ENCODE measurements around the gene FRS3.
"Not testable (repeated sequence)": the region's sequence is repeated elsewhere in the genome, so short reads cannot be mapped to it uniquely, and the experiment has no call there.

FRS3 gene

GRCh38 chr6:41815587-41815986 lies 35.9 kb upstream of the FRS3 start:
- no peak overlapping the region for H3K27ac ChIP-seq

GRCh38 chr6:41814629-41815028 lies 34.9 kb upstream of the FRS3 start:
- H3K9me3 ChIP-seq (ENCODE audit: low read depth, low read length): no peaks in the 10 kb centered on the region
- H3K9ac ChIP-seq (ENCODE audit: insufficient read length): no peak overlapping the region
- no peak for TF ChIP-seq EZH2 (IDR thresholded peaks at IDR 0.05)
- no peak for TF ChIP-seq POLR2AphosphoS5 (IDR thresholded peaks at IDR 0.05; ENCODE audit: borderline replicate concordance, low read depth, low read length)
- TF ChIP-seq FOXP2 (optimal IDR thresholded peaks at IDR 0.05; ENCODE audit: control extremely low read depth, extremely low read length, insufficient read depth): no peak
- H3K27ac ChIP-seq: no peak overlapping the region
- no peak overlapping the region for H3K4me3 ChIP-seq
- H3K36me3 ChIP-seq (ENCODE audit: insufficient read depth, low read length): no peaks in the 10 kb centered on the region
- no peak for DNase-seq (ENCODE audit: low read depth, low spot score)

More at GRCh38 chr6:41815587-41815986, 35.9 kb upstream of the FRS3 start:
- TF ChIP-seq POLR2AphosphoS5 (IDR thresholded peaks at IDR 0.05; ENCODE audit: borderline replicate concordance, low read depth, low read length): no peak
- no peak for TF ChIP-seq EZH2 (IDR thresholded peaks at IDR 0.05)
- TF ChIP-seq FOXP2 (optimal IDR thresholded peaks at IDR 0.05; ENCODE audit: control extremely low read depth, extremely low read length, insufficient read depth): no peak
- Histone ChIP-seq H3K4me3 (no peak overlapping the region), H3K9me3 (ENCODE audit: low read depth, low read length) (no peaks in the 10 kb centered on the region), H3K36me3 (ENCODE audit: insufficient read depth, low read length) (no peaks in the 10 kb centered on the region), H3K9ac (ENCODE audit: insufficient read length) (no peak overlapping the region)
- no peak for DNase-seq (ENCODE audit: low read depth, low spot score)

GRCh38 chr6:41813956-41814355 lies 34.3 kb upstream of the FRS3 start:
- Histone ChIP-seq H3K36me3 (ENCODE audit: insufficient read depth, low read length) (no peaks in the 10 kb centered on the region), H3K9ac (ENCODE audit: insufficient read length) (no peak overlapping the region), H3K27ac (no peak overlapping the region), H3K4me3 (no peak overlapping the region), H3K9me3 (ENCODE audit: low read depth, low read length) (no peaks in the 10 kb centered on the region)
- TF ChIP-seq POLR2AphosphoS5 (IDR thresholded peaks at IDR 0.05; ENCODE audit: borderline replicate concordance, low read depth, low read length): no peak
- TF ChIP-seq FOXP2 (optimal IDR thresholded peaks at IDR 0.05; ENCODE audit: control extremely low read depth, extremely low read length, insufficient read depth): no peak
- TF ChIP-seq EZH2 (IDR thresholded peaks at IDR 0.05): no peak
- DNase-seq (ENCODE audit: low read depth, low spot score): no peak

- Histone ChIP-seq H3K4me3 (no peak overlapping the region), H3K9me3 (ENCODE audit: low read depth, low read length) (no peaks in the 10 kb centered on the region), H3K27ac (no peak overlapping the region), H3K36me3 (ENCODE audit: insufficient read depth, low read length) (no peaks in the 10 kb centered on the region), H3K9ac (ENCODE audit: insufficient read length) (no peak overlapping the region)
- TF ChIP-seq EZH2 (IDR thresholded peaks at IDR 0.05) (no peak), FOXP2 (optimal IDR thresholded peaks at IDR 0.05; ENCODE audit: control extremely low read depth, extremely low read length, insufficient read depth) (no peak), POLR2AphosphoS5 (IDR thresholded peaks at IDR 0.05; ENCODE audit: borderline replicate concordance, low read depth, low read length) (no peak)
- no peak for DNase-seq (ENCODE audit: low read depth, low spot score)
These were observed 33.8 kb upstream of the FRS3 start for GRCh38 chr6:41813469-41813868.

- H3K36me3 ChIP-seq (ENCODE audit: insufficient read depth, low read length); H3K9ac ChIP-seq (ENCODE audit: insufficient read length); DNase-seq (ENCODE audit: low read depth, low spot score); H3K4me3 ChIP-seq; H3K27ac ChIP-seq; H3K9me3 ChIP-seq (ENCODE audit: low read depth, low read length): not testable (repeated sequence)
These were observed 32.2 kb upstream of the FRS3 start for GRCh38 chr6:41811946-41812345.

GRCh38 chr6:41811095-41811494 lies 31.4 kb upstream of the FRS3 start:
- no peak for TF ChIP-seq POLR2AphosphoS5 (IDR thresholded peaks at IDR 0.05; ENCODE audit: borderline replicate concordance, low read depth, low read length)
- no peak for TF ChIP-seq FOXP2 (optimal IDR thresholded peaks at IDR 0.05; ENCODE audit: control extremely low read depth, extremely low read length, insufficient read depth)
- no peak for TF ChIP-seq EZH2 (IDR thresholded peaks at IDR 0.05)
- H3K27ac ChIP-seq: no peak overlapping the region
- no peak overlapping the region for H3K9ac ChIP-seq (ENCODE audit: insufficient read length)
- no peak for DNase-seq (ENCODE audit: low read depth, low spot score)
- H3K9me3 ChIP-seq (ENCODE audit: low read depth, low read length): no peaks in the 10 kb centered on the region
- no peak overlapping the region for H3K4me3 ChIP-seq
- no peaks in the 10 kb centered on the region for H3K36me3 ChIP-seq (ENCODE audit: insufficient read depth, low read length)

- no peak overlapping the region for H3K9ac ChIP-seq (ENCODE audit: insufficient read length)
- no peak overlapping the region for H3K27ac ChIP-seq
- H3K4me3 ChIP-seq: no peak overlapping the region
- DNase-seq (ENCODE audit: low read depth, low spot score): no peak
- H3K36me3 ChIP-seq (ENCODE audit: insufficient read depth, low read length): peaks cover 4% of the 10 kb centered on the region; the same call in 1 of the 2 replicates
- no peaks in the 10 kb centered on the region for H3K9me3 ChIP-seq (ENCODE audit: low read depth, low read length)
- TF ChIP-seq POLR2AphosphoS5 (IDR thresholded peaks at IDR 0.05; ENCODE audit: borderline replicate concordance, low read depth, low read length) (no peak), FOXP2 (optimal IDR thresholded peaks at IDR 0.05; ENCODE audit: control extremely low read depth, extremely low read length, insufficient read depth) (no peak), EZH2 (IDR thresholded peaks at IDR 0.05) (no peak)
These were observed 26.4 kb upstream of the FRS3 start for GRCh38 chr6:41805830-41806774.

GRCh38 chr6:41801380-41801779 lies 21.7 kb upstream of the FRS3 start:
- Histone ChIP-seq H3K36me3 (ENCODE audit: insufficient read depth, low read length) (peaks cover 8% of the 10 kb centered on the region; the same call in 1 of the 2 replicates), H3K27ac (no peak overlapping the region), H3K4me3 (no peak overlapping the region), H3K9ac (ENCODE audit: insufficient read length) (no peak overlapping the region), H3K9me3 (ENCODE audit: low read depth, low read length) (no peaks in the 10 kb centered on the region)
- no peak for TF ChIP-seq EZH2 (IDR thresholded peaks at IDR 0.05)
- no peak for TF ChIP-seq FOXP2 (optimal IDR thresholded peaks at IDR 0.05; ENCODE audit: control extremely low read depth, extremely low read length, insufficient read depth)
- no peak for TF ChIP-seq POLR2AphosphoS5 (IDR thresholded peaks at IDR 0.05; ENCODE audit: borderline replicate concordance, low read depth, low read length)
- DNase-seq (ENCODE audit: low read depth, low spot score): no peak

GRCh38 chr6:41799559-41799911 lies 19.8 kb upstream of the FRS3 start:
- no peak overlapping the region for H3K9ac ChIP-seq (ENCODE audit: insufficient read length)
- DNase-seq (ENCODE audit: low read depth, low spot score): no peak
- no peak overlapping the region for H3K27ac ChIP-seq
- no peak for TF ChIP-seq POLR2AphosphoS5 (IDR thresholded peaks at IDR 0.05; ENCODE audit: borderline replicate concordance, low read depth, low read length)
- TF ChIP-seq EZH2 (IDR thresholded peaks at IDR 0.05): no peak
- no peak for TF ChIP-seq FOXP2 (optimal IDR thresholded peaks at IDR 0.05; ENCODE audit: control extremely low read depth, extremely low read length, insufficient read depth)
- peaks cover 7% of the 10 kb centered on the region; the same call in 1 of the 2 replicates for H3K36me3 ChIP-seq (ENCODE audit: insufficient read depth, low read length)
- H3K9me3 ChIP-seq (ENCODE audit: low read depth, low read length): no peaks in the 10 kb centered on the region
- H3K4me3 ChIP-seq: no peak overlapping the region
